ENCODE data around the gene RMRP.

- TF ChIP-seq CTCF (IDR thresholded peaks at IDR 0.05) (no peak), POLR2A (IDR thresholded peaks at IDR 0.05) (no peak), POLR2AphosphoS5 (IDR thresholded peaks at IDR 0.05) (no peak), EP300 (IDR thresholded peaks at IDR 0.05) (no peak)
Observed at GRCh38 chr9:35695943-35696401, 38.2 kb upstream of the RMRP start.

Data from suprapubic skin (tissue), 4 donors.